Mesenchymal stem cell (in vitro differentiated cells and primary cell): Measurements from ENCODE around the gene TCF15.

Experiments
- DNase-seq: peaks from one replicate; pipeline ENCODE4 v3.0.0-alpha.2; 2013
- H2AFZ ChIP-seq: one replicate; pipeline ENCODE4 v1.6.1; 2013; ENCODE audit warnings: low read depth, mild to moderate bottlenecking, control low read depth, inconsistent platforms, low read length, moderate library complexity
- H2AK5ac ChIP-seq: 2 replicates; pipeline ENCODE4 v1.6.1; 2013; ENCODE audit warnings: low read length, moderate library complexity, mild to moderate bottlenecking, inconsistent platforms; ENCODE audit not compliant: severe bottlenecking
- H2BK120ac ChIP-seq: one replicate; pipeline ENCODE4 v1.6.1; 2013; ENCODE audit warnings: low read depth, mild to moderate bottlenecking, inconsistent platforms, low read length, moderate library complexity
- H2BK12ac ChIP-seq, 2 experiments: one replicate each; pipeline ENCODE4 v1.6.1; 2013; ENCODE audit warnings: inconsistent platforms in 2 of 2, low read length in 2 of 2, mild to moderate bottlenecking in 2 of 2, moderate library complexity in 2 of 2, control low read depth in 1 of 2
- H2BK15ac ChIP-seq: one replicate; pipeline ENCODE4 v1.6.1; 2013; ENCODE audit warnings: mild to moderate bottlenecking, low read depth, inconsistent platforms; ENCODE audit not compliant: poor library complexity, severe bottlenecking
- H2BK5ac ChIP-seq: 2 replicates; pipeline ENCODE4 v1.6.1; 2013; ENCODE audit warnings: low read depth, mild to moderate bottlenecking, low read length, control low read depth, inconsistent platforms; ENCODE audit not compliant: poor library complexity, severe bottlenecking
- H3K14ac ChIP-seq, 2 experiments: one replicate each; pipeline ENCODE4 v1.6.1; 2013; ENCODE audit warnings: inconsistent platforms in 2 of 2, low read length in 2 of 2, control low read depth in 1 of 2, mild to moderate bottlenecking in 1 of 2, moderate library complexity in 1 of 2
- H3K18ac ChIP-seq, 2 experiments: one replicate each; pipeline ENCODE4 v1.6.1; 2013; ENCODE audit warnings: inconsistent platforms in 2 of 2, low read length in 2 of 2, control low read depth in 1 of 2, low read depth in 1 of 2, mild to moderate bottlenecking in 1 of 2
- H3K23ac ChIP-seq, 2 experiments: one replicate each; pipeline ENCODE4 v1.6.1; 2013; ENCODE audit warnings: inconsistent platforms in 2 of 2, low read length in 2 of 2, mild to moderate bottlenecking in 2 of 2, moderate library complexity in 2 of 2, control low read depth in 1 of 2
- H3K27ac ChIP-seq: 2 replicates; pipeline ENCODE4 v1.5.1; 2013; ENCODE audit warnings: mild to moderate bottlenecking, moderate library complexity, low read length, control low read depth, inconsistent platforms; ENCODE audit not compliant: poor library complexity, severe bottlenecking
- H3K27me3 ChIP-seq, 2 experiments: 2 replicates each; pipeline versions ENCODE4 v1.6.1 to v1.7.0; 2013; ENCODE audit warnings: low read length in 2 of 2, mild to moderate bottlenecking in 2 of 2, moderate library complexity in 2 of 2, control low read depth in 1 of 2, inconsistent platforms in 1 of 2; ENCODE audit not compliant: control insufficient read depth in 1 of 2, insufficient read depth in 1 of 2
- H3K36me3 ChIP-seq, 2 experiments: 2 replicates each; pipeline versions ENCODE4 v1.6.1 to v1.7.0; 2013; ENCODE audit warnings: low read length in 2 of 2, control low read depth in 1 of 2, inconsistent platforms in 1 of 2, low read depth in 1 of 2, mild to moderate bottlenecking in 1 of 2; ENCODE audit not compliant: insufficient read depth in 2 of 2, control insufficient read depth in 1 of 2
- H3K4ac ChIP-seq, 2 experiments: one replicate each; pipeline ENCODE4 v1.6.1; 2013; ENCODE audit warnings: inconsistent platforms in 2 of 2, low read length in 2 of 2, mild to moderate bottlenecking in 2 of 2, moderate library complexity in 2 of 2, control low read depth in 1 of 2, low read depth in 1 of 2
- H3K4me1 ChIP-seq: 2 replicates; pipeline ENCODE4 v1.6.1; 2013; ENCODE audit warnings: low read depth, low read length, control low read depth; ENCODE audit not compliant: control insufficient read depth, insufficient read depth
- H3K4me2 ChIP-seq: 2 replicates; pipeline ENCODE4 v1.6.1; 2013; ENCODE audit warnings: low read length, mild to moderate bottlenecking, inconsistent platforms; ENCODE audit not compliant: poor library complexity, severe bottlenecking
- H3K4me3 ChIP-seq, 2 experiments: 2 replicates each; pipeline versions ENCODE4 v1.5.1 to v1.7.0; 2013; ENCODE audit warnings: low read length in 2 of 2, mild to moderate bottlenecking in 2 of 2, control low read depth in 1 of 2, low read depth in 1 of 2; ENCODE audit not compliant: insufficient read depth in 1 of 2
- H3K79me1 ChIP-seq: replicated peaks from 2 replicates; pipeline ENCODE4 v1.6.1; 2013; ENCODE audit warnings: mild to moderate bottlenecking, control low read depth, low read length, inconsistent platforms; ENCODE audit not compliant: poor library complexity, severe bottlenecking
- H3K9ac ChIP-seq: 2 replicates; pipeline ENCODE4 v1.7.0; 2013; ENCODE audit warnings: mild to moderate bottlenecking, low read length, moderate library complexity
- H3K9me3 ChIP-seq: 2 replicates; pipeline ENCODE4 v1.7.0; 2013; ENCODE audit warnings: mild to moderate bottlenecking, low read length; ENCODE audit not compliant: control insufficient read depth
- H4K8ac ChIP-seq: one replicate; pipeline ENCODE4 v1.6.1; 2013; ENCODE audit warnings: inconsistent platforms, mild to moderate bottlenecking, low read length, moderate library complexity
- H4K91ac ChIP-seq: one replicate; pipeline ENCODE4 v1.6.1; 2013; ENCODE audit warnings: mild to moderate bottlenecking, low read length, inconsistent platforms
- WGBS: methylation state at CpG from one replicate; pipeline ENCODE4 v1.1.7; 2013; ENCODE audit warnings: mixed read lengths; 5-methylcytosine and 5-hydroxymethylcytosine counted together

TCF15 gene

DNA sequence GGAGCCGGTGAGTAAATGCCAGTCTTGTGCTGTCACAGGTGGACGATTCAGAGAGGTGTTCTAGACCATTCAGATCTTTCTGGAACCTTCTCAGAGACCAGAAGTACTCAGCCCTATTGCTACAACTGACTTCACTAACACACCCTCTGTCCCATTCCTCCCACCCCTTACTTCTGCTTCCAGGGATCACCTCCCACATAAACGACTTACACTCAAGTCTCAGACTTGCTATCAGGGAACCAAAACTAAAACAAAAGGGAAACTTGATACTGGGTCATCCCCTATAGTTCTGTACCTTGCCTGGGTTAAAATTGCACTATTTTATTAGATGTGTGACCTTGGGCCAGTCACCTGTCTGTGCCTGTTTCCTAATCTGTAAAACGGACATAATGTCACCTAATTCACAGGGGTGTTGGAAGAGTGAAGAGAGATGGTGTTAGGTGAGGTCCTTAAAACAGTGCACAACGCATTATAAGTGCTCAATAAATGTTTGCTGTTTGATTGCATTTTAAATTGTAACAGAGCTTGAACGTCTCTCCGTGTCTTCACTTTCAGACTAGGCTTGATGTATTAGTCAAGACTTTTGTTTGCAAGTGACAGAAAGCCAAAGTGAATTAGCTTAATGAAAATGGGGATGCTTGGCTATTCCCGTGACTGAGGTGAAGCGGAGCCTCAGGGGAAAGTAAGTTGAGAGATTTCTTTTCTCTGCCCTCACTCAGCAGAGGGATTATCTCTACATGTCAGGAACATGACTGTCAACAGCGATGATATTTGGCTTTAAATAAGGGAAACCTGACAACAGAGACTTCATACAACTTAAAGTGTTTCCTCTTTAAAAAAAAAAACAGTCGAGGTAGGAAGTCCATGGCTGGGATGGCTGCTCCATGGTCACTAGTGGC, 45.9 kb upstream of the TCF15 start:
- peaks cover 42 to 45% of the 10 kb centered on the region in 2 experiments for H3K27me3 ChIP-seq
- peaks cover 8% of the 10 kb centered on the region for H3K79me1 ChIP-seq
- H3K4me1 ChIP-seq: peaks cover 18% of the 10 kb centered on the region
- no peak overlapping the region for H2AK5ac ChIP-seq
- no peak overlapping the region for H3K18ac ChIP-seq
- no peak overlapping the region for H2BK120ac ChIP-seq
- peaks cover 0 to under 1% of the 10 kb centered on the region in 2 experiments for H3K36me3 ChIP-seq
- DNase-seq: no peak
- H2BK15ac ChIP-seq: no peak overlapping the region
- no peak overlapping the region for H4K91ac ChIP-seq
- H2BK5ac ChIP-seq: no peak overlapping the region
- H3K14ac ChIP-seq: no peak overlapping the region
- no peak overlapping the region for H3K9ac ChIP-seq
- H3K9me3 ChIP-seq: no peaks in the 10 kb centered on the region
- no peak overlapping the region for H3K4me2 ChIP-seq
- H3K4ac ChIP-seq: no peak overlapping the region
- H3K27ac ChIP-seq: no peak overlapping the region
- H2AFZ ChIP-seq: no peak overlapping the region
- H3K23ac ChIP-seq: no peak overlapping the region
- no peak overlapping the region for H4K8ac ChIP-seq
- no peak overlapping the region for H2BK12ac ChIP-seq
- no peak overlapping the region for H3K4me3 ChIP-seq
- WGBS: 87% methylated on average over 11 of the region's 11 CpGs

DNA sequence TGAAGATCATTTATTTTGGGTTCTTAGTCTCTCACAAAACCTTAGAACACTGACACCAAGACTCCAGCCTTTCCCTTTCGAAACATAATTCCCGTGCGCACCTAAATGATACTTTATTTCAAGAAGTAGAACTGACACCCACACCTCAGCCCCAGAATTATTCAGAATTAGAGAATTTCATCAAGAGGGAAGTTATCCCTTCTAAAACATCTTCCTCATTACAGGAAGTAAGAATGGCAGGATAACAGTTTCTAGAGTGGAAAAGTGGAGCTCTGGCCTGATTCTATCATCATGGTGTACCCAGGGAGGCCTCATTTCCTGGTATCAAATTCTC, 44.3 kb upstream of the TCF15 start:
- Histone ChIP-seq H3K18ac (no peak overlapping the region), H4K91ac (no peak overlapping the region), H3K4ac (no peak overlapping the region), H2BK15ac (no peak overlapping the region), H2BK5ac (no peak overlapping the region), H4K8ac (no peak overlapping the region), H3K36me3 (peaks cover 11 to 16% of the 10 kb centered on the region in 2 experiments), H2BK120ac (no peak overlapping the region), H3K4me3 (no peak overlapping the region), H3K79me1 (peaks cover 16% of the 10 kb centered on the region), H3K27me3 (peaks cover 35 to 36% of the 10 kb centered on the region in 2 experiments), H3K9ac (no peak overlapping the region), H3K27ac (no peak overlapping the region), H2BK12ac (no peak overlapping the region), H2AFZ (no peak overlapping the region), H3K4me2 (no peak overlapping the region), H3K4me1 (peaks cover 16% of the 10 kb centered on the region), H3K14ac (no peak overlapping the region), H3K23ac (no peak overlapping the region), H2AK5ac (no peak overlapping the region), H3K9me3 (no peaks in the 10 kb centered on the region)
- WGBS: 100% methylated on average over 3 of the region's 3 CpGs
- no peak for DNase-seq

DNA sequence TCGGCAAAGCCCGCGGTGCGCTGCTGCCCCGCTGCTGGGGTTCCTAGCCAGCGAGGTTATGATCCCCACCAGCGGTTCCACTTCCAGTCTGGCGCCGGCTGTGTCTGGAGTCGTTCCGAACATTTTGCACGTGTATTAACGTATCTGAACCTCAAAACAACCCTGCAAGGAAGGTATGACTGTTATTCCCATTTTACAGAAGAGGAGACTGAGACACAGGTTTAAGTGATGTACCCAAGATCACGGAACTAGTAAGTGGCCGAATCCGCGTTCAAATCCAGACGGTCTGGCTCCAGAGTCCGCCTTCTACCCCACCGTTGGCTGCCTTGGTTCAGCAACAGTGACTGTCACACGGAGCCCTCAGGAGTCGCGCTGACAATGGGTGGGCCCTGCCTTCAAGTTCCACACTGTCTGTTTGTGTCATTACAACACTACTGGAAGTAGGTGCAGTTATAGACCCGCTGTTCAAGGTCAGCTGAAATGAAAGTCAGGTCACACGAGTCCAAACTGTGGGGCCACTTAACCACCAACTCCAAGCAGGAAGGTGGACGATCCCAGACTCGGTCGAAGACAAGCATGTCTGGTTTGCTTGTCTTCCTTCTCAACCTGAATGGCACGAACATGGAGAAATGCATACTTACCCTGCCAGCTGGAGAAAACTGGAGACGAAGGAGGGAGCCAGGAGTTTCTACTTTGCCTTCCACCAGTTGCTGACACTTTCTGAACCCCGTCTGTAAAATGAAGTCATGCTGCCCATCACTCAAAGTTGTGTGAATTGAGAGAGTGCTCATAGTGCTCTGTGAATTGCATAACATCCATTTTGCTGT, 43.7 kb upstream of the TCF15 start:
- H3K27me3 ChIP-seq: peaks cover 29 to 30% of the 10 kb centered on the region in 2 experiments
- H2BK120ac ChIP-seq: no peak overlapping the region
- WGBS: 45% methylated on average over 26 of the region's 31 CpGs
- peaks cover 11 to 20% of the 10 kb centered on the region in 2 experiments for H3K36me3 ChIP-seq
- H2BK15ac ChIP-seq: peak overlapping the region; percentile 44
- peak overlapping the region in 1 of 2 experiments; percentile 85 for H3K14ac ChIP-seq
- H3K23ac ChIP-seq: no peak overlapping the region
- peak overlapping the region in 1 of 2 experiments; percentile 12 for H2BK12ac ChIP-seq
- peak overlapping the region; percentile 79 to 99 for H3K4me3 ChIP-seq
- no peak for DNase-seq
- peak overlapping the region; percentile 68 for H2AK5ac ChIP-seq
- peaks cover 19% of the 10 kb centered on the region for H3K79me1 ChIP-seq
- peak overlapping the region; percentile 27 for H3K27ac ChIP-seq
- peak overlapping the region; percentile 91 for H3K9ac ChIP-seq
- H4K8ac ChIP-seq: peak overlapping the region; percentile 82
- peak overlapping the region; percentile 69 for H4K91ac ChIP-seq
- H2BK5ac ChIP-seq: no peak overlapping the region
- peak overlapping the region; percentile 36 for H2AFZ ChIP-seq
- peak overlapping the region; percentile 58 to 67 for H3K18ac ChIP-seq
- H3K9me3 ChIP-seq: no peaks in the 10 kb centered on the region
- H3K4me2 ChIP-seq: peak overlapping the region; percentile 70
- H3K4me1 ChIP-seq: peaks cover 16% of the 10 kb centered on the region
- peak overlapping the region in 1 of 2 experiments; percentile 19 for H3K4ac ChIP-seq
